Astrocyte (in vitro differentiated cells and primary cell): ENCODE results near the gene IRF1. TPM values are rescaled to one million over a fixed set of nuclear protein-coding genes. Genes with fewer than 3 reads are reported as not detected.

Experiments
- DNase-seq: peaks from one replicate; pipeline ENCODE4 v3.0.0-alpha.2; 2010; ENCODE audit warnings: low read depth
- FAIRE-seq: peaks from 2 replicates; lab custom pipeline; 2011; peaks lifted over from hg19 to GRCh38; lab: Jason Lieb, UNC
- H2AFZ ChIP-seq: 2 replicates; pipeline ENCODE4 v1.6.0; 2012; ENCODE audit warnings: low read depth, low read length, inconsistent platforms
- H3K27ac ChIP-seq: 2 replicates; pipeline ENCODE4 v1.5.1; 2011; ENCODE audit warnings: low read depth, low read length, inconsistent platforms
- H3K27me3 ChIP-seq: 2 replicates; pipeline ENCODE4 v1.6.0; 2011; ENCODE audit warnings: low read length, inconsistent platforms; ENCODE audit not compliant: insufficient read depth
- H3K36me3 ChIP-seq: 2 replicates; pipeline ENCODE4 v1.5.1; 2011; ENCODE audit warnings: low read length, inconsistent platforms; ENCODE audit not compliant: insufficient read depth
- H3K4me1 ChIP-seq: 2 replicates; pipeline ENCODE4 v1.5.1; 2011; ENCODE audit warnings: low read length, inconsistent platforms; ENCODE audit not compliant: insufficient read depth
- H3K4me2 ChIP-seq: 2 replicates; pipeline ENCODE4 v1.6.0; 2012; ENCODE audit warnings: low read length, inconsistent platforms
- H3K4me3 ChIP-seq: 2 replicates; pipeline ENCODE4 v1.5.1; 2011; ENCODE audit warnings: low read depth, mild to moderate bottlenecking, low read length, inconsistent platforms; ENCODE audit not compliant: insufficient read depth
- H3K79me2 ChIP-seq: 2 replicates; pipeline ENCODE4 v1.6.0; 2012; ENCODE audit warnings: mild to moderate bottlenecking, low read length, inconsistent platforms; ENCODE audit not compliant: insufficient read depth
- H3K9ac ChIP-seq: 2 replicates; pipeline ENCODE4 v1.6.0; 2012; ENCODE audit warnings: mild to moderate bottlenecking, low read length, inconsistent platforms
- H3K9me3 ChIP-seq: 2 replicates; pipeline ENCODE4 v1.5.1; 2012; ENCODE audit warnings: low read depth, mild to moderate bottlenecking, low read length, inconsistent platforms; ENCODE audit not compliant: insufficient read depth
- H4K20me1 ChIP-seq: 2 replicates; pipeline ENCODE4 v1.6.0; 2012; ENCODE audit warnings: low read length, inconsistent platforms; ENCODE audit not compliant: insufficient read depth
- H3K27ac Mint-ChIP-seq: one replicate; pipeline ENCODE4 v1.8.0; 2021; ENCODE audit warnings: mild to moderate bottlenecking, mixed read lengths; ENCODE audit not compliant: unreplicated experiment
- H3K27me3 Mint-ChIP-seq: one replicate; pipeline ENCODE4 v1.8.0; 2021; ENCODE audit warnings: low read depth, mixed read lengths; ENCODE audit not compliant: unreplicated experiment
- H3K36me3 Mint-ChIP-seq: one replicate; pipeline ENCODE4 v1.8.0; 2021; ENCODE audit warnings: low read depth, mixed read lengths; ENCODE audit not compliant: unreplicated experiment
- H3K4me1 Mint-ChIP-seq: one replicate; pipeline ENCODE4 v1.8.0; 2021; ENCODE audit warnings: low read depth, mixed read lengths; ENCODE audit not compliant: unreplicated experiment
- H3K4me3 Mint-ChIP-seq: one replicate; pipeline ENCODE4 v1.8.0; 2021; ENCODE audit warnings: mild to moderate bottlenecking, moderate library complexity, mixed read lengths; ENCODE audit not compliant: unreplicated experiment
- H3K9me3 Mint-ChIP-seq: one replicate; pipeline ENCODE4 v1.8.0; 2021; ENCODE audit warnings: mild to moderate bottlenecking, mixed read lengths; ENCODE audit not compliant: unreplicated experiment
- CTCF ChIP-seq: IDR thresholded peaks from 2 replicates; pipeline ENCODE4 v1.5.1; 2011; ENCODE audit warnings: low read depth, mild to moderate bottlenecking, inconsistent platforms, low read length, moderate library complexity; ENCODE audit not compliant: insufficient read depth
- EZH2 ChIP-seq: IDR thresholded peaks from 2 replicates; pipeline ENCODE4 v1.6.1; 2012; ENCODE audit warnings: mild to moderate bottlenecking, low read length, inconsistent platforms; ENCODE audit not compliant: insufficient read depth
- total RNA-seq: library from RNA; stranded (reverse); gene quantifications from 2 replicates; pipeline ENCODE4 v1.2.1, GENCODE V29; 2021

Gene IRF1
- total RNA-seq, 1 donor from 2014 or later = 39.7 TPM

- Histone ChIP-seq H3K4me3 (no peak overlapping the region), H3K27me3 (no peaks in the 10 kb centered on the region), H2AFZ (no peak overlapping the region), H3K36me3 (no peaks in the 10 kb centered on the region), H3K79me2 (no peaks in the 10 kb centered on the region), H3K4me2 (no peak overlapping the region), H3K4me1 (peaks cover 15% of the 10 kb centered on the region), H3K27ac (no peak overlapping the region), H3K9me3 (no peaks in the 10 kb centered on the region), H4K20me1 (no peaks in the 10 kb centered on the region), H3K9ac (no peak overlapping the region)
- H3K27me3 Mint-ChIP-seq = no peaks in the 10 kb centered on the region
- no peak overlapping the region for H3K4me3 Mint-ChIP-seq
- FAIRE-seq (no peak), DNase-seq (no peak)
- H3K9me3 Mint-ChIP-seq = peaks cover 4% of the 10 kb centered on the region
- peaks cover 17% of the 10 kb centered on the region for H3K36me3 Mint-ChIP-seq
- TF ChIP-seq CTCF = no peak
- no peak for TF ChIP-seq EZH2
- H3K4me1 Mint-ChIP-seq = peaks cover 37% of the 10 kb centered on the region
- no peak overlapping the region for H3K27ac Mint-ChIP-seq
Measured at GRCh38 chr5:132472431-132472830, 18.1 kb downstream of the IRF1 start.

GRCh38 chr5:132471944-132472343, 18.6 kb downstream of the IRF1 start:
- TF ChIP-seq CTCF (no peak), EZH2 (no peak)
- Histone ChIP-seq H3K27ac (no peak overlapping the region), H4K20me1 (no peaks in the 10 kb centered on the region), H2AFZ (no peak overlapping the region), H3K79me2 (no peaks in the 10 kb centered on the region), H3K4me1 (peaks cover 18% of the 10 kb centered on the region), H3K9me3 (no peaks in the 10 kb centered on the region), H3K4me3 (no peak overlapping the region), H3K4me2 (no peak overlapping the region), H3K27me3 (no peaks in the 10 kb centered on the region), H3K9ac (no peak overlapping the region), H3K36me3 (no peaks in the 10 kb centered on the region)
- peaks cover 39% of the 10 kb centered on the region for H3K4me1 Mint-ChIP-seq
- DNase-seq = no peak
- no peak for FAIRE-seq
- H3K4me3 Mint-ChIP-seq = no peak overlapping the region
- H3K27me3 Mint-ChIP-seq = no peaks in the 10 kb centered on the region
- peak overlapping the region; percentile 28 for H3K27ac Mint-ChIP-seq
- H3K36me3 Mint-ChIP-seq = peaks cover 17% of the 10 kb centered on the region
- peaks cover 4% of the 10 kb centered on the region for H3K9me3 Mint-ChIP-seq

GRCh38 chr5:132471151-132471907, 19.2 kb downstream of the IRF1 start:
- FAIRE-seq (no peak), DNase-seq (no peak)
- peaks cover 4% of the 10 kb centered on the region for H3K9me3 Mint-ChIP-seq
- Histone ChIP-seq H4K20me1 (no peaks in the 10 kb centered on the region), H3K4me3 (no peak overlapping the region), H3K36me3 (no peaks in the 10 kb centered on the region), H3K4me2 (no peak overlapping the region), H3K9me3 (no peaks in the 10 kb centered on the region), H3K27me3 (no peaks in the 10 kb centered on the region), H3K9ac (no peak overlapping the region), H3K79me2 (no peaks in the 10 kb centered on the region), H3K27ac (no peak overlapping the region), H2AFZ (no peak overlapping the region), H3K4me1 (peaks cover 18% of the 10 kb centered on the region)
- no peaks in the 10 kb centered on the region for H3K27me3 Mint-ChIP-seq
- peaks cover 39% of the 10 kb centered on the region for H3K4me1 Mint-ChIP-seq
- no peak overlapping the region for H3K27ac Mint-ChIP-seq
- no peak for TF ChIP-seq CTCF
- TF ChIP-seq EZH2 = no peak
- H3K4me3 Mint-ChIP-seq = no peak overlapping the region
- H3K36me3 Mint-ChIP-seq = peaks cover 16% of the 10 kb centered on the region
